SK-N-MC (cell line): Measurements from ENCODE around the gene CAB39L.

Experiments used
- EZH2 ChIP-seq: fragments of 200-600 bp; sonication (generic); IDR thresholded peaks from one replicate; pipeline ENCODE4 v1.6.1; 2017; ENCODE audit warnings: antibody characterized with exemption
- FOXP2 ChIP-seq: optimal IDR thresholded peaks from 2 replicates; pipeline ENCODE3; 2011; ENCODE audit warnings: mild to moderate bottlenecking, moderate library complexity; ENCODE audit not compliant: insufficient read depth; ENCODE audit errors: extremely low read length, control extremely low read depth

GRCh38 chr13:49346460-49346859, 97.4 kb downstream of the CAB39L start:
- TF ChIP-seq FOXP2 = no peak
- no peak for TF ChIP-seq EZH2
